HL-60 (cell line): ENCODE measurements around the gene NDP.

Experiments used
- CTCF ChIP-seq: IDR thresholded peaks from one replicate; pipeline ENCODE4 v1.5.1; 2011; ENCODE audit warnings: low read length, control low read depth, inconsistent platforms; ENCODE audit not compliant: insufficient read depth
- POLR2AphosphoS5 ChIP-seq: IDR thresholded peaks from 2 replicates; pipeline ENCODE4 v1.6.1; 2012; ENCODE audit warnings: low read depth
- SPI1 ChIP-seq: IDR thresholded peaks from 2 replicates; pipeline ENCODE4 v1.6.1; 2012; ENCODE audit warnings: low read depth, mild to moderate bottlenecking, borderline replicate concordance

- TF ChIP-seq POLR2AphosphoS5 = no peak
- TF ChIP-seq SPI1 = no peak
- TF ChIP-seq CTCF = no peak
Measured at GRCh38 chrX:43986083-43986482, 12.9 kb upstream of the NDP start.
